Endodermal cell (in vitro differentiated cells): ENCODE measurements around the gene DPP10. TPM values are rescaled to one million over a fixed set of nuclear protein-coding genes. Genes with fewer than 3 reads are reported as not detected.
A peak's percentile ranks its signal among the peaks of the same experiment; 100 is the strongest.
"Not testable (repeated sequence)": the region's sequence is repeated elsewhere in the genome, so short reads cannot be mapped to it uniquely, and the experiment has no call there.

Experiments
- DNase-seq: peaks from one replicate; pipeline ENCODE4 v3.0.0-alpha.2; 2017
- H3K27ac ChIP-seq: 2 replicates; pipeline ENCODE4 v1.5.1; 2013; ENCODE audit warnings: mild to moderate bottlenecking, low read depth, low read length, moderate library complexity
- H3K27me3 ChIP-seq: 2 replicates; pipeline ENCODE4 v1.6.1; 2013; ENCODE audit warnings: mild to moderate bottlenecking, low read length, moderate library complexity; ENCODE audit not compliant: insufficient read depth, control insufficient read depth, poor library complexity, severe bottlenecking
- H3K36me3 ChIP-seq: 2 replicates; pipeline ENCODE4 v1.7.0; 2013; ENCODE audit warnings: mild to moderate bottlenecking, low read length, moderate library complexity; ENCODE audit not compliant: control insufficient read depth, insufficient read depth
- H3K4me1 ChIP-seq: one replicate; pipeline ENCODE4 v1.7.0; 2013; ENCODE audit warnings: low read length; ENCODE audit not compliant: control insufficient read depth, insufficient read depth
- H3K4me3 ChIP-seq: 2 replicates; pipeline ENCODE4 v1.5.1; 2013; ENCODE audit warnings: mild to moderate bottlenecking, low read length, moderate library complexity
- H3K9ac ChIP-seq: 2 replicates; pipeline ENCODE4 v1.6.1; 2013; ENCODE audit warnings: mild to moderate bottlenecking, low read length, moderate library complexity; ENCODE audit not compliant: poor library complexity, severe bottlenecking; ENCODE audit errors: extremely low read depth
- H3K9me3 ChIP-seq: 2 replicates; pipeline ENCODE4 v1.6.1; 2013; ENCODE audit warnings: mild to moderate bottlenecking, low read length, moderate library complexity; ENCODE audit not compliant: control insufficient read depth
- H3K27ac Mint-ChIP-seq: 2 replicates; pipeline ENCODE4 v1.8.0; 2020; ENCODE audit warnings: mixed read lengths
- H3K27me3 Mint-ChIP-seq: 2 replicates; pipeline ENCODE4 v1.8.0; 2021; ENCODE audit warnings: mild to moderate bottlenecking, mixed read lengths; ENCODE audit not compliant: insufficient read depth
- H3K36me3 Mint-ChIP-seq: 2 replicates; pipeline ENCODE4 v1.8.0; 2020; ENCODE audit warnings: low read depth, mixed read lengths
- H3K4me1 Mint-ChIP-seq: 2 replicates; pipeline ENCODE4 v1.8.0; 2020; ENCODE audit warnings: mixed read lengths
- H3K4me3 Mint-ChIP-seq: 2 replicates; pipeline ENCODE4 v1.8.0; 2020; ENCODE audit warnings: mild to moderate bottlenecking, moderate library complexity, mixed read lengths
- H3K9me3 Mint-ChIP-seq: 2 replicates; pipeline ENCODE4 v1.8.0; 2020; ENCODE audit warnings: mild to moderate bottlenecking, mixed read lengths
- CTCF ChIP-seq: fragments of 200-600 bp; sonication (generic); conservative IDR thresholded peaks from 2 replicates; pipeline ENCODE4 v1.5.0; 2021; ENCODE audit warnings: antibody characterized with exemption, mild to moderate bottlenecking
- WGBS, 2 experiments: methylation state at CpG; one replicate each; pipeline versions ENCODE4 v1.1.5 to v1.1.7; 2013; ENCODE audit warnings: missing lambda C conversion rate in 2 of 2, mixed read lengths in 1 of 2; ENCODE audit not compliant: insufficient coverage in 1 of 2, insufficient read length in 1 of 2; 5-methylcytosine and 5-hydroxymethylcytosine counted together
- total RNA-seq, 2 donors: library from RNA; stranded (reverse); fragmentation: NEBNext Ultra II Directional in 1 of 2; extraction: Animal tissue kit (Norgen Biotek cat#: 25700) in 1 of 2; gene quantifications; 2 replicates in 1 of 2; 3 replicates in 1 of 2; pipeline ENCODE4 v1.2.1, GENCODE V29; 2021

The DPP10 gene
- total RNA-seq, 2 donors from 2014 or later: 8.2 to 19.2 TPM

- H3K9me3 ChIP-seq: no peaks in the 10 kb centered on the region
- Mint-ChIP-seq H3K36me3 (no peaks in the 10 kb centered on the region), H3K4me3 (no peak overlapping the region), H3K27ac (no peak overlapping the region), H3K27me3 (no peaks in the 10 kb centered on the region), H3K4me1 (no peaks in the 10 kb centered on the region), H3K9me3 (no peaks in the 10 kb centered on the region)
- no peak overlapping the region for H3K4me3 ChIP-seq
- H3K27me3 ChIP-seq: no peaks in the 10 kb centered on the region
- 90 to 94% methylated on average over 2 of the region's 2 CpGs for WGBS, 2 experiments
- H3K9ac ChIP-seq: no peak overlapping the region
- TF ChIP-seq CTCF: no peak
- H3K36me3 ChIP-seq: no peaks in the 10 kb centered on the region
- no peak for DNase-seq
- H3K4me1 ChIP-seq: no peaks in the 10 kb centered on the region
- H3K27ac ChIP-seq: no peak overlapping the region
Observed at GRCh38 chr2:115414466-115414865, 972.0 kb downstream of the DPP10 start.

GRCh38 chr2:115422004-115422634 lies 979.7 kb downstream of the DPP10 start:
- H3K27ac ChIP-seq: no peak overlapping the region
- H3K4me3 Mint-ChIP-seq: no peak overlapping the region
- DNase-seq: no peak
- H3K27me3 ChIP-seq: no peaks in the 10 kb centered on the region
- no peaks in the 10 kb centered on the region for H3K4me1 ChIP-seq
- H3K9me3 Mint-ChIP-seq: peaks cover 8% of the 10 kb centered on the region
- H3K27me3 Mint-ChIP-seq: no peaks in the 10 kb centered on the region
- H3K4me3 ChIP-seq: no peak overlapping the region
- H3K36me3 Mint-ChIP-seq: peaks cover 9% of the 10 kb centered on the region
- no peaks in the 10 kb centered on the region for H3K9me3 ChIP-seq
- H3K36me3 ChIP-seq: peaks cover 4% of the 10 kb centered on the region
- no peak overlapping the region for H3K27ac Mint-ChIP-seq
- WGBS, 2 experiments: 88 to 95% methylated on average over 2 to 3 of the region's 3 CpGs
- H3K4me1 Mint-ChIP-seq: no peaks in the 10 kb centered on the region
- no peak for TF ChIP-seq CTCF
- H3K9ac ChIP-seq: no peak overlapping the region

GRCh38 chr2:115427436-115427835 lies 985.0 kb downstream of the DPP10 start:
- Histone ChIP-seq H3K27ac (no peak overlapping the region), H3K9ac (no peak overlapping the region), H3K27me3 (no peaks in the 10 kb centered on the region), H3K4me1 (peaks cover 8% of the 10 kb centered on the region), H3K4me3 (no peak overlapping the region), H3K36me3 (peaks cover 4% of the 10 kb centered on the region), H3K9me3 (no peaks in the 10 kb centered on the region)
- H3K4me1 Mint-ChIP-seq: peaks cover 8% of the 10 kb centered on the region
- peaks cover 22% of the 10 kb centered on the region for H3K9me3 Mint-ChIP-seq
- no peak overlapping the region for H3K27ac Mint-ChIP-seq
- H3K36me3 Mint-ChIP-seq: peaks cover 14% of the 10 kb centered on the region
- 90 to 91% methylated on average over 1 of the region's 1 CpG for WGBS, 2 experiments
- no peaks in the 10 kb centered on the region for H3K27me3 Mint-ChIP-seq
- DNase-seq: peak; percentile 57
- TF ChIP-seq CTCF: no peak
- H3K4me3 Mint-ChIP-seq: no peak overlapping the region

GRCh38 chr2:115440746-115441145 lies 998.3 kb downstream of the DPP10 start:
- H3K4me1 ChIP-seq, H3K27me3 Mint-ChIP-seq, H3K36me3 ChIP-seq, H3K27ac Mint-ChIP-seq, H3K4me3 ChIP-seq, H3K27ac ChIP-seq, H3K36me3 Mint-ChIP-seq, H3K9ac ChIP-seq, H3K27me3 ChIP-seq: not testable (repeated sequence)
- Mint-ChIP-seq H3K4me3 (peak overlapping the region; percentile 18), H3K4me1 (peaks cover 19% of the 10 kb centered on the region), H3K9me3 (peaks cover 12% of the 10 kb centered on the region)
- peak; percentile 72 for DNase-seq
- peaks cover 15% of the 10 kb centered on the region for H3K9me3 ChIP-seq
- WGBS, 2 experiments: 37% methylated on average over 2 to 5 of the region's 6 CpGs
